DND-41 (cell line): ENCODE data around the gene MYNN.

Experiments used
- ATAC-seq: fragments of 200-7000 bp; cut with Tn5 transposase; 3 replicates; pipeline ENCODE4 v1.9.1; 2021; ENCODE audit warnings: low read depth; ENCODE audit not compliant: insufficient read depth
- DNase-seq: peaks from one replicate; pipeline ENCODE4 v3.0.0-alpha.2; 2020
- H2AFZ ChIP-seq: 2 replicates; pipeline ENCODE4 v1.6.0; 2012; ENCODE audit warnings: low read depth, low read length
- H3K27ac ChIP-seq: 2 replicates; pipeline ENCODE4 v1.5.1; 2012; ENCODE audit warnings: low read length, inconsistent platforms
- H3K27me3 ChIP-seq: fragments of 200-600 bp; sonication (generic); 2 replicates; pipeline ENCODE4 v1.6.0; 2012; ENCODE audit warnings: low read length, mild to moderate bottlenecking, inconsistent platforms; ENCODE audit not compliant: insufficient read depth, poor library complexity
- H3K36me3 ChIP-seq: 2 replicates; pipeline ENCODE4 v1.5.1; 2012; ENCODE audit warnings: low read length, inconsistent platforms; ENCODE audit not compliant: insufficient read depth
- H3K4me1 ChIP-seq: 2 replicates; pipeline ENCODE4 v1.5.1; 2012; ENCODE audit warnings: mild to moderate bottlenecking, low read length; ENCODE audit not compliant: insufficient read depth
- H3K4me2 ChIP-seq: 2 replicates; pipeline ENCODE4 v1.6.0; 2012; ENCODE audit warnings: mild to moderate bottlenecking, moderate library complexity, low read length, inconsistent platforms; ENCODE audit not compliant: insufficient read depth
- H3K4me3 ChIP-seq, 2 experiments: fragments of 200-600 bp in 1 of 2; shearing (Covaris generic) in 1 of 2; 2 replicates each; pipeline ENCODE4 v1.5.1; 2012 to 2016; ENCODE audit warnings: inconsistent platforms in 2 of 2, low read length in 2 of 2, mild to moderate bottlenecking in 2 of 2, low read depth in 1 of 2, moderate library complexity in 1 of 2
- H3K79me2 ChIP-seq: 2 replicates; pipeline ENCODE4 v1.6.0; 2012; ENCODE audit warnings: low read length, inconsistent platforms; ENCODE audit not compliant: insufficient read depth
- H3K9ac ChIP-seq: 2 replicates; pipeline ENCODE4 v1.6.0; 2012; ENCODE audit warnings: low read depth, mild to moderate bottlenecking, inconsistent platforms, low read length, moderate library complexity
- H3K9me3 ChIP-seq: 2 replicates; pipeline ENCODE4 v1.5.1; 2012; ENCODE audit warnings: low read length, moderate library complexity, mild to moderate bottlenecking, inconsistent platforms; ENCODE audit not compliant: insufficient read depth, severe bottlenecking
- H4K20me1 ChIP-seq: 2 replicates; pipeline ENCODE4 v1.6.0; 2012; ENCODE audit warnings: low read length; ENCODE audit not compliant: insufficient read depth
- CTCF ChIP-seq: IDR thresholded peaks from 2 replicates; pipeline ENCODE4 v1.5.1; 2012; ENCODE audit warnings: borderline replicate concordance, low read length, moderate library complexity, mild to moderate bottlenecking; ENCODE audit not compliant: poor library complexity, severe bottlenecking; ENCODE audit errors: extremely low read depth
- EZH2 ChIP-seq: IDR thresholded peaks from 3 replicates; pipeline ENCODE4 v1.6.1; 2012; ENCODE audit warnings: borderline replicate concordance, low read depth, mild to moderate bottlenecking, moderate library complexity, low read length, inconsistent platforms; ENCODE audit not compliant: severe bottlenecking

Gene MYNN

GRCh38 chr3:169822540-169822939, 49.3 kb downstream of the MYNN start:
- ATAC-seq (no peak), DNase-seq (no peak)
- Histone ChIP-seq H3K4me3 (no peak overlapping the region), H4K20me1 (no peaks in the 10 kb centered on the region), H3K79me2 (no peaks in the 10 kb centered on the region), H3K9ac (no peak overlapping the region), H3K9me3 (no peaks in the 10 kb centered on the region), H3K4me2 (no peak overlapping the region), H3K27ac (no peak overlapping the region), H3K4me1 (no peaks in the 10 kb centered on the region), H2AFZ (no peak overlapping the region), H3K36me3 (no peaks in the 10 kb centered on the region), H3K27me3 (peaks cover 6% of the 10 kb centered on the region)
- no peak for TF ChIP-seq EZH2
- no peak for TF ChIP-seq CTCF

- Histone ChIP-seq H3K4me1 (no peaks in the 10 kb centered on the region), H3K79me2 (no peaks in the 10 kb centered on the region), H3K9me3 (no peaks in the 10 kb centered on the region), H4K20me1 (no peaks in the 10 kb centered on the region), H3K27ac (no peak overlapping the region), H3K27me3 (peaks cover 3% of the 10 kb centered on the region), H3K36me3 (no peaks in the 10 kb centered on the region), H3K4me3 (no peak overlapping the region), H3K4me2 (no peak overlapping the region), H2AFZ (no peak overlapping the region), H3K9ac (no peak overlapping the region)
- ATAC-seq (no peak), DNase-seq (no peak)
- TF ChIP-seq CTCF, result no peak
- no peak for TF ChIP-seq EZH2
These were observed 49.8 kb downstream of the MYNN start for GRCh38 chr3:169822983-169823382.

GRCh38 chr3:169825316-169825715, 52.1 kb downstream of the MYNN start:
- Histone ChIP-seq H3K9ac (no peak overlapping the region), H3K36me3 (no peaks in the 10 kb centered on the region), H3K9me3 (no peaks in the 10 kb centered on the region), H2AFZ (no peak overlapping the region), H3K27me3 (no peaks in the 10 kb centered on the region), H3K4me1 (no peaks in the 10 kb centered on the region), H3K4me2 (no peak overlapping the region), H3K27ac (no peak overlapping the region), H4K20me1 (no peaks in the 10 kb centered on the region), H3K4me3 (no peak overlapping the region), H3K79me2 (no peaks in the 10 kb centered on the region)
- no peak for ATAC-seq
- TF ChIP-seq EZH2, result no peak
- no peak for TF ChIP-seq CTCF
- DNase-seq, result no peak

GRCh38 chr3:169827712-169828111, 54.5 kb downstream of the MYNN start:
- no peak overlapping the region for H3K27ac ChIP-seq
- H3K9me3 ChIP-seq, result no peaks in the 10 kb centered on the region
- no peaks in the 10 kb centered on the region for H3K36me3 ChIP-seq
- TF ChIP-seq CTCF (no peak), EZH2 (no peak)
- H3K27me3 ChIP-seq, result no peaks in the 10 kb centered on the region
- DNase-seq (no peak), ATAC-seq (no peak)
- H3K79me2 ChIP-seq, result no peaks in the 10 kb centered on the region
- no peak overlapping the region for H3K4me3 ChIP-seq
- no peak overlapping the region for H2AFZ ChIP-seq
- no peak overlapping the region for H3K4me2 ChIP-seq
- H4K20me1 ChIP-seq, result no peaks in the 10 kb centered on the region
- no peak overlapping the region for H3K9ac ChIP-seq
- H3K4me1 ChIP-seq, result no peaks in the 10 kb centered on the region
